Choroid plexus epithelial cell (primary cell): Measurements from ENCODE around the gene SIX2.

Source experiments
- DNase-seq: peaks from one replicate; pipeline ENCODE4 v3.0.0-alpha.2; 2010; ENCODE audit warnings: low read depth
- H3K4me3 ChIP-seq: 2 replicates; pipeline ENCODE4 v1.5.1; 2011; ENCODE audit warnings: low read depth, mild to moderate bottlenecking, control low read depth, low read length, moderate library complexity
- CTCF ChIP-seq: conservative IDR thresholded peaks from 2 replicates; pipeline ENCODE4 v1.5.1; 2011; ENCODE audit warnings: low read depth, mild to moderate bottlenecking, control low read depth, inconsistent platforms, low read length, moderate library complexity

Gene SIX2

GRCh38 chr2:45001869-45002385 lies 7.3 kb downstream of the SIX2 start:
- no peak for DNase-seq
- TF ChIP-seq CTCF: peak; percentile 25
- peak overlapping the region; percentile 57 for H3K4me3 ChIP-seq

- H3K4me3 ChIP-seq: peak overlapping the region; percentile 57
- no peak for TF ChIP-seq CTCF
- DNase-seq: peak; percentile 37
These were observed 8.1 kb downstream of the SIX2 start for GRCh38 chr2:45000921-45001868.

- TF ChIP-seq CTCF: no peak
- no peak overlapping the region for H3K4me3 ChIP-seq
- no peak for DNase-seq
These were observed 8.8 kb downstream of the SIX2 start for GRCh38 chr2:45000341-45000901.

- DNase-seq: no peak
- no peak for TF ChIP-seq CTCF
- no peak overlapping the region for H3K4me3 ChIP-seq
These were observed 9.7 kb downstream of the SIX2 start for GRCh38 chr2:44999540-44999939.

GRCh38 chr2:44997963-44998362 lies 11.3 kb downstream of the SIX2 start:
- H3K4me3 ChIP-seq: no peak overlapping the region
- peak; percentile 45 for DNase-seq
- no peak for TF ChIP-seq CTCF

- H3K4me3 ChIP-seq: no peak overlapping the region
- no peak for DNase-seq
- TF ChIP-seq CTCF: no peak
These were observed 12.9 kb downstream of the SIX2 start for GRCh38 chr2:44996356-44996755.

GRCh38 chr2:44994377-44994776 lies 14.9 kb downstream of the SIX2 start:
- no peak for DNase-seq
- TF ChIP-seq CTCF: no peak
- no peak overlapping the region for H3K4me3 ChIP-seq
